Superior temporal gyrus (tissue), 1 donor: ENCODE data around the gene TTC39B.

Experiments used
- DNase-seq: peaks from one replicate; pipeline ENCODE4 v3.0.0-alpha.2; 2016; ENCODE audit errors: extremely low spot score

Gene TTC39B

GRCh38 chr9:15176836-15177235 is 130.2 kb downstream of the TTC39B start:
- no peak for DNase-seq

GRCh38 chr9:15163931-15164330 is 143.1 kb downstream of the TTC39B start:
- DNase-seq, result peak; percentile 56

GRCh38 chr9:15161753-15162152 is 145.3 kb downstream of the TTC39B start:
- DNase-seq, result no peak

- DNase-seq, result no peak
Observed at GRCh38 chr9:15160673-15161072, 146.3 kb downstream of the TTC39B start.

- no peak for DNase-seq
Observed at GRCh38 chr9:15158064-15158463, 149.0 kb downstream of the TTC39B start.

- DNase-seq, result no peak
Observed at GRCh38 chr9:15157381-15157780, 149.6 kb downstream of the TTC39B start.

- no peak for DNase-seq
Observed at GRCh38 chr9:15156241-15156640, 150.8 kb downstream of the TTC39B start.

- DNase-seq, result peak; percentile 46
Observed at GRCh38 chr9:15155826-15156225, 151.2 kb downstream of the TTC39B start.

- no peak for DNase-seq
Observed at GRCh38 chr9:15155323-15155722, 151.7 kb downstream of the TTC39B start.

GRCh38 chr9:15154677-15155076 is 152.3 kb downstream of the TTC39B start:
- no peak for DNase-seq

GRCh38 chr9:15153961-15154360 is 153.1 kb downstream of the TTC39B start:
- no peak for DNase-seq

- DNase-seq, result no peak
Observed at GRCh38 chr9:15150939-15151338, 156.1 kb downstream of the TTC39B start.

- DNase-seq, result no peak
Observed at GRCh38 chr9:15149450-15149849, 157.6 kb downstream of the TTC39B start.

GRCh38 chr9:15146268-15146700 is 160.7 kb downstream of the TTC39B start:
- no peak for DNase-seq

GRCh38 chr9:15144622-15145061 is 162.4 kb downstream of the TTC39B start:
- DNase-seq, result peak; percentile 33

- DNase-seq, result peak; percentile 84
Observed at GRCh38 chr9:15142878-15143534, 164.0 kb downstream of the TTC39B start.

- DNase-seq, result no peak
Observed at GRCh38 chr9:15140051-15140450, 167.0 kb downstream of the TTC39B start.

GRCh38 chr9:15139469-15139868 is 167.5 kb downstream of the TTC39B start:
- DNase-seq, result no peak

GRCh38 chr9:15138357-15138686 is 168.7 kb downstream of the TTC39B start:
- DNase-seq, result no peak

- no peak for DNase-seq
Observed at GRCh38 chr9:15137658-15138356, 169.2 kb downstream of the TTC39B start.

GRCh38 chr9:15137089-15137488 is 169.9 kb downstream of the TTC39B start:
- no peak for DNase-seq

GRCh38 chr9:15136646-15137045 is 170.4 kb downstream of the TTC39B start:
- no peak for DNase-seq

- peak; percentile 90 for DNase-seq
Observed at GRCh38 chr9:15135164-15135792, 171.7 kb downstream of the TTC39B start.
